DOHH2 (cell line): Measurements from ENCODE around the gene FAM219A.

Experiments
- H3F3A ChIP-seq: fragments of 200-600 bp; sonication (generic), shearing (Covaris generic); 2 replicates; pipeline ENCODE4 v1.6.0; 2016; ENCODE audit warnings: antibody characterized with exemption, mild to moderate bottlenecking; ENCODE audit not compliant: control insufficient read depth, insufficient read depth
- H3K27ac ChIP-seq: fragments of 200-600 bp; sonication (generic); 2 replicates; pipeline ENCODE4 v1.5.1; 2014; ENCODE audit warnings: low read depth, mild to moderate bottlenecking, low read length, moderate library complexity
- H3K27me3 ChIP-seq: fragments of 200-600 bp; sonication (generic); 2 replicates; pipeline ENCODE4 v1.6.1; 2014; ENCODE audit warnings: mild to moderate bottlenecking, low read length, mixed read lengths; ENCODE audit not compliant: control insufficient read depth
- H3K36me3 ChIP-seq: fragments of 200-600 bp; sonication (generic); 2 replicates; pipeline ENCODE4 v1.6.1; 2014; ENCODE audit warnings: mild to moderate bottlenecking, low read length, moderate library complexity, mixed read lengths; ENCODE audit not compliant: control insufficient read depth
- H3K4me1 ChIP-seq: fragments of 200-600 bp; sonication (generic); 2 replicates; pipeline ENCODE4 v1.6.1; 2014; ENCODE audit warnings: mild to moderate bottlenecking, low read length, mixed read lengths; ENCODE audit not compliant: control insufficient read depth
- H3K4me2 ChIP-seq: fragments of 200-600 bp; sonication (generic); 2 replicates; pipeline ENCODE4 v1.6.0; 2014; ENCODE audit warnings: mild to moderate bottlenecking, low read length, moderate library complexity
- H3K4me3 ChIP-seq: fragments of 200-600 bp; sonication (generic); 2 replicates; pipeline ENCODE4 v1.5.1; 2014; ENCODE audit warnings: mild to moderate bottlenecking, low read length, mixed read lengths
- H3K79me2 ChIP-seq: fragments of 200-600 bp; sonication (generic); 2 replicates; pipeline ENCODE4 v1.6.1; 2014; ENCODE audit warnings: mild to moderate bottlenecking, low read length, mixed read lengths; ENCODE audit not compliant: control insufficient read depth
- H3K9me2 ChIP-seq: fragments of 200-600 bp; sonication (generic); replicated peaks from 2 replicates; pipeline ENCODE4 v1.6.1; 2014; ENCODE audit warnings: mild to moderate bottlenecking, low read length, mixed read lengths; ENCODE audit not compliant: control insufficient read depth
- H3K9me3 ChIP-seq: fragments of 200-600 bp; sonication (generic); 2 replicates; pipeline ENCODE4 v1.6.1; 2014; ENCODE audit warnings: antibody characterized with exemption, low read length, mixed read lengths; ENCODE audit not compliant: control insufficient read depth, insufficient read depth
- H4K20me1 ChIP-seq: fragments of 200-600 bp; sonication (generic); 2 replicates; pipeline ENCODE4 v1.6.0; 2014; ENCODE audit warnings: low read depth, mild to moderate bottlenecking, antibody characterized with exemption, low read length, moderate library complexity; ENCODE audit not compliant: control insufficient read depth, insufficient read depth
- EZH2phosphoT487 ChIP-seq: fragments of 200-600 bp; sonication (generic); IDR thresholded peaks from 2 replicates; pipeline ENCODE4 v1.6.1; 2017; ENCODE audit warnings: borderline replicate concordance, mild to moderate bottlenecking, antibody characterized with exemption, low read length, moderate library complexity, mixed read lengths
- TF ChIP-seq, protein P1 (sequence below): fragments of 200-600 bp; sonication (generic); IDR thresholded peaks from one replicate; pipeline ENCODE4 v1.5.1; 2014; ENCODE audit warnings: antibody characterized with exemption, mild to moderate bottlenecking, low read depth, low read length; ENCODE audit not compliant: poor library complexity, severe bottlenecking

FAM219A gene

DNA sequence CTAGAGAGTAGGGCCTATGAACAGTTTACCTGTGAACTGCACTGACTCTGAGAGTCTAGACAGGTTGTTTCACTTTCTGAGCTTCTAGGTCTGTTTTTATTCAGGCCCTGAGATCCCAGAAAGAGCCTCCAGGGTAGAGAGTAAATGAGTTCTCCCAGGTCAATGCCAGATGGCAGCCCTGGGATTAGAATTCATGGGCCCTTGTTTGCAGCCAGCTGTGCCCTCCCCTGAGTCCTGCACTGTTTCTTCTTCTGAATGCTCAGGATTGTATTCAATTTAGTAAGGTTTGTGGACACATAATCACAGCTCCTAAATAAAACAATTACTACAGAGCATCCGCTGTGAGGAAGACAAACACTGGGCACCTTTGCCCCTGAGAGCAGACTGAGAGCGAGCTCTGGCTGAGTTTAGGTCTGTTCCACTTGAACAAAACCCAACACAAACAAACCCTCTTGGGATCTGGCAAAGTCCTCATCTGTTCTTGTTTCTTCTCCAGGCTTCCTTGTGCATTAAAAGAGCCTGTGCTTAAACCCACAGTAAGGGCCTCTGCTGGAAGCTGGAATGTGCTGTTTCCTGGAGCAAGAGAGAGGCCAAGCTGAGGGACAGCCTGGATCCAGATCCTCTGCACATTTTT is 29.9 kb downstream of the FAM219A start:
- Histone ChIP-seq H3K9me2 (no peaks in the 10 kb centered on the region), H3K4me1 (no peaks in the 10 kb centered on the region), H3F3A (no peaks in the 10 kb centered on the region), H3K9me3 (no peaks in the 10 kb centered on the region), H3K36me3 (no peaks in the 10 kb centered on the region), H4K20me1 (no peaks in the 10 kb centered on the region), H3K27me3 (no peaks in the 10 kb centered on the region), H3K4me2 (no peak overlapping the region), H3K4me3 (no peak overlapping the region), H3K79me2 (no peaks in the 10 kb centered on the region), H3K27ac (no peak overlapping the region)
- no peak for TF ChIP-seq EZH2phosphoT487
- TF ChIP-seq, protein P1, sequence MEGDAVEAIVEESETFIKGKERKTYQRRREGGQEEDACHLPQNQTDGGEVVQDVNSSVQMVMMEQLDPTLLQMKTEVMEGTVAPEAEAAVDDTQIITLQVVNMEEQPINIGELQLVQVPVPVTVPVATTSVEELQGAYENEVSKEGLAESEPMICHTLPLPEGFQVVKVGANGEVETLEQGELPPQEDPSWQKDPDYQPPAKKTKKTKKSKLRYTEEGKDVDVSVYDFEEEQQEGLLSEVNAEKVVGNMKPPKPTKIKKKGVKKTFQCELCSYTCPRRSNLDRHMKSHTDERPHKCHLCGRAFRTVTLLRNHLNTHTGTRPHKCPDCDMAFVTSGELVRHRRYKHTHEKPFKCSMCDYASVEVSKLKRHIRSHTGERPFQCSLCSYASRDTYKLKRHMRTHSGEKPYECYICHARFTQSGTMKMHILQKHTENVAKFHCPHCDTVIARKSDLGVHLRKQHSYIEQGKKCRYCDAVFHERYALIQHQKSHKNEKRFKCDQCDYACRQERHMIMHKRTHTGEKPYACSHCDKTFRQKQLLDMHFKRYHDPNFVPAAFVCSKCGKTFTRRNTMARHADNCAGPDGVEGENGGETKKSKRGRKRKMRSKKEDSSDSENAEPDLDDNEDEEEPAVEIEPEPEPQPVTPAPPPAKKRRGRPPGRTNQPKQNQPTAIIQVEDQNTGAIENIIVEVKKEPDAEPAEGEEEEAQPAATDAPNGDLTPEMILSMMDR = no peak

GRCh38 chr9:34426347-34427074 is 31.9 kb downstream of the FAM219A start:
- Histone ChIP-seq H3K36me3 (no peaks in the 10 kb centered on the region), H3K9me3 (no peaks in the 10 kb centered on the region), H3K4me2 (no peak overlapping the region), H3F3A (no peaks in the 10 kb centered on the region), H3K4me3 (no peak overlapping the region), H3K79me2 (no peaks in the 10 kb centered on the region), H3K4me1 (no peaks in the 10 kb centered on the region), H4K20me1 (0 out of 2 replicates have a peak, but pooled peaks cover 3% of the 10 kb centered on the region), H3K27ac (no peak overlapping the region), H3K27me3 (no peaks in the 10 kb centered on the region), H3K9me2 (no peaks in the 10 kb centered on the region)
- TF ChIP-seq, protein P1 = no peak
- no peak for TF ChIP-seq EZH2phosphoT487

GRCh38 chr9:34419716-34420504 is 38.5 kb downstream of the FAM219A start:
- Histone ChIP-seq H3K4me1 (no peaks in the 10 kb centered on the region), H3K4me2 (no peak overlapping the region), H3K36me3 (no peaks in the 10 kb centered on the region), H3K9me2 (no peaks in the 10 kb centered on the region), H3K4me3 (no peak overlapping the region), H3K9me3 (no peaks in the 10 kb centered on the region), H3K79me2 (no peaks in the 10 kb centered on the region), H3K27ac (no peak overlapping the region), H3F3A (no peaks in the 10 kb centered on the region), H3K27me3 (no peaks in the 10 kb centered on the region), H4K20me1 (0 out of 2 replicates have a peak, but pooled peaks cover 3% of the 10 kb centered on the region)
- TF ChIP-seq, protein P1 = no peak
- TF ChIP-seq EZH2phosphoT487 = no peak
